NK-92 (cell line): ENCODE measurements around the gene TM4SF20.

Source experiments
- DNase-seq: peaks from one replicate; lab custom pipeline; 2025; ENCODE audit not compliant: unreplicated experiment; lab: John Stamatoyannopoulos, UW

TM4SF20 gene, protein sequence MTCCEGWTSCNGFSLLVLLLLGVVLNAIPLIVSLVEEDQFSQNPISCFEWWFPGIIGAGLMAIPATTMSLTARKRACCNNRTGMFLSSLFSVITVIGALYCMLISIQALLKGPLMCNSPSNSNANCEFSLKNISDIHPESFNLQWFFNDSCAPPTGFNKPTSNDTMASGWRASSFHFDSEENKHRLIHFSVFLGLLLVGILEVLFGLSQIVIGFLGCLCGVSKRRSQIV

DNA sequence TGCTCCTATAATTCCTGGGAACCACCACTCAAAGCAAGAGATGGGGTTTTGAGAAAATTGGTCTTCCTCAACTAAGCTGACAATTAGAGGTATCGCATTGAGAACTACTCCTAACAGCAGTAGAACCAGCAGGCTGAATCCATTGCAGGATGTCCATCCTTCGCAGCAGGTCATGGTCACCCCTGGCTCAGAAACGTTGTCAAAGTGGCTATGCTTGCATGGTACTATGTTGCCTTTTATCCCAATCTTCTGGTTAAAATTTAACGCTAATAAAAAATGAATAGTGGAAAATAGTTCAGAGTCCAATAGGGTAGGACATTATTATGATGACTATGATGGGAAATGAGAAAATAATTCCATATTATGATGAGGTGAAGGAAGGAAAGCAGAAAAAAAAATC lies at the start of gene TM4SF20:
Gene TM4SF20, minus strand, starts transcription at position 212 of the 400 bp plus-strand sequence. Its CDS starts 38 bp downstream, at position 174.
- no peak for DNase-seq

DNA sequence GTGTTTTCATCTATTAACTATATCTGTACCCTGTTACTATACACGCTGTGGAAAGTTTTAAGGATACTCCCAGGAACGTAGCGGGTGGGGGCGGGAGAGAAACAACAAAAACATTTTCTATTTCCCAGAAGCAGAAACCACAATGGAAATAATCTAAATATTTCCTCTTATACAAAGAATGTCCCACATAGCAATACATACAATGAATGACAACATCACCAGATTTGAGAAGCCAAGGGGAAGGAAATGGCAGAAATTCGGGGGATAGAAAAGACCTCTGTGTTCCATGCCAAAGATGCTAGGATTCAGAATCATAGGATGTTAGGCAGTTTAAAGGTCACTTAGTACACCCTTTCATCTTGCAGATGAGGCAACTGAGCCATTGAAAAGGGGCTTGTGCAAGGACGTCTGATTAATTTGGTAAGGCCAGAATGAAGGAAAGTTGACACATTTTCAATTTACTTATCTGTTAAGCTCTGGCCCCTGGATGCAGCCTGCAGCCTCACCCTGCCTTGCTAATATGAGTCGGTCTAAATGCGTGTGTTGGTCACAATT lies 49.7 kb upstream of the TM4SF20 start:
- DNase-seq, result no peak

DNA sequence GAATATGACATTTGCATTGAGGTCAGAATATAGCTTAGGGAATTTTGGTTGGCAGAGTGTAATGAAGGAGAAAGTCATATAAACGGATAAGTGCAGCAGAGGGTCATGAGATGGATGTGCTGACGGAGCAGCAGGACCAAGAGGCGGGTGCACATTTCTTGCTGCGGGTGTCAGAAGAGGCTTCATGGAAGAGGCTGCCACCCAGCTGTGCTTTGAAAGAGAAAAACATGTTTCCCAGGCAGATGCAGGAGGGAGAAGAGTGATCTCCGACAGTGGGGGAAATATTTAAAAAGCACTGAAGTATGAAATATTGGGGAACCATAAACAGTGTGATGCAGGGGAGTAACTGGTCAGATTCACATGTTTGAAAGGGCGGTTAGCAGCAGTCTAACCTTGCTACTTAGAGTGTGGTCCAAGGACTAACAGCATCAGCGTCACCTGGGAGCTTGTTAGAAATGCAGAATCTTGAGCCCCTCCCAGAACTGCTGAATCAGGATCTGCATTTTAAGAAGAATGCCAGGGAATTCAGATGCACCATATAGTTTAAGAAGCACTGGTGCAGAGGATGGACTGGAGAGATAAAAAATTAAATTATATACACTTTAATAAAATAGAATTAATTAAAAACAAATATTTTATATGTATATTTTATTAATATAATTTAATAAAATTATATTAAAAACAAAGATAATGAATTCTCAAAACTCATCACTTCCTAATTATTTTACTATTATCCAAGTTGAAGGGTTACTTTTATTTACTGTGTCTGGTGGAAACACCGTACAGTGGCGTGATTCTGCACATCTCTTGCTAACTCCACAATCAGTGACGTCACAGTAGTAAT lies 44.8 kb upstream of the TM4SF20 start:
- DNase-seq, result no peak

DNA sequence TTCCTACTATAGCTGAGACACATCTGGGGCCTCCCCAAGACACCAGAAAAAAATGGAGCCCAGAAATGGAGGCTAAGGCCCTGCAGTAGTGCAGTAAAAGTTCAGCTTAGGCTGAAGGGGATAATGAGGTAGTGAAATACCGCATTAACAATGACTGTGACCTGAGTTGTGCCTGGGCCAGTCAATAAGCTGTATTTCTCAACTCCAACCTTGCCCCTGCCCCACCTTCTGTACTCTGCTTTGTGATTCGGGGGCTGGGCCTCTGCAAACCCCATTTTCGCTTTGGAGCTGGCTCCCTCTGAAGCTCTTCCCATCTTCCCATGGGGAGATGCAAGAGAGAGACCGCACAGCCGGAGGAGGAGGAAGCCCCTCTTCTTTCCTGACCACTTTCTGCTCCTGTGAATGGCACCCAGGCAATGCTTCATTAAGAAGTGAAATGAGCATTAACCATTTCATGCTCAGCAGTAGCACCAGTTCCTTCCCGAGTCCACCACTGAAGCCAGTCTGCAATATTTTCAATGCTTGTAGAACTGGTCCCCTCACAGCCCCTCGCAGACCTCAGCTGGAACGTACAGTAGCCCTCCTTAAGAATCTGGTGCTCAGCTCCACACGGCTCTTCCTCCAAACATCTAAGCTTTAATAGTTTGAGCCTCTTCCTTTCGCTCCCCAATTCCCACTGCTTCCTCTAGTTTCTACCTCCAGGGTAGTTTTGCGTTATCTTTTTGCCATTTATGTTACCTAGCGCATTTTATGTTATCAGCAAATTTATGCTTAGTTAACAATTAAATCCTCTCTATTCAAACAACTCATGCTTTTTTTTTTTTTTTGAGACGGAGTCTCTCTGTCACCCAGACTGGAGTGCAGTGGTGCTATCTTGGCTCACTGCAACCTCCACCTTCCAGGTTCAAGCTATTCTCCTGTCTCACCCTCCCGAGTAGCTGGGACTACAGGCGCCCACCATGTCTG lies 41.3 kb upstream of the TM4SF20 start:
- DNase-seq, result no peak

DNA sequence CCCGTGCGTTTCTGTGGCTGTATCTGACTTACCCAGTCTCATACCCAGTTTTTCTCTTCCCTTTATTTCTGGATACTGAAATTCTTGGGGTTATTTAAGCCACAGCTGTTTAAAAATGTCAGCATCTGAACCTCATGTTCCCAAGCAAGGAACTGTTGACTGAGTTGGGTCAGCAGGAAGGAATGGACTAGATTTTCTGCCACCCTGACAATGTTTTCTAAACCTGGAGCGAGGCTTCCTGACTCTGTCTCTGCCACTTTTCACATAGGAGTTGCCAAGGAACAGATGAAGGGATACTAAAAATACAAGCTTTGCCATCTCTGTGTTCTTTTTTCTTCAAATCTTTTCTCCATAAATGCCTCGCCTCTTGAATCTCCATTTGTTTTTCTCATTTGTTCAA lies 37.6 kb upstream of the TM4SF20 start:
- DNase-seq, result no peak

DNA sequence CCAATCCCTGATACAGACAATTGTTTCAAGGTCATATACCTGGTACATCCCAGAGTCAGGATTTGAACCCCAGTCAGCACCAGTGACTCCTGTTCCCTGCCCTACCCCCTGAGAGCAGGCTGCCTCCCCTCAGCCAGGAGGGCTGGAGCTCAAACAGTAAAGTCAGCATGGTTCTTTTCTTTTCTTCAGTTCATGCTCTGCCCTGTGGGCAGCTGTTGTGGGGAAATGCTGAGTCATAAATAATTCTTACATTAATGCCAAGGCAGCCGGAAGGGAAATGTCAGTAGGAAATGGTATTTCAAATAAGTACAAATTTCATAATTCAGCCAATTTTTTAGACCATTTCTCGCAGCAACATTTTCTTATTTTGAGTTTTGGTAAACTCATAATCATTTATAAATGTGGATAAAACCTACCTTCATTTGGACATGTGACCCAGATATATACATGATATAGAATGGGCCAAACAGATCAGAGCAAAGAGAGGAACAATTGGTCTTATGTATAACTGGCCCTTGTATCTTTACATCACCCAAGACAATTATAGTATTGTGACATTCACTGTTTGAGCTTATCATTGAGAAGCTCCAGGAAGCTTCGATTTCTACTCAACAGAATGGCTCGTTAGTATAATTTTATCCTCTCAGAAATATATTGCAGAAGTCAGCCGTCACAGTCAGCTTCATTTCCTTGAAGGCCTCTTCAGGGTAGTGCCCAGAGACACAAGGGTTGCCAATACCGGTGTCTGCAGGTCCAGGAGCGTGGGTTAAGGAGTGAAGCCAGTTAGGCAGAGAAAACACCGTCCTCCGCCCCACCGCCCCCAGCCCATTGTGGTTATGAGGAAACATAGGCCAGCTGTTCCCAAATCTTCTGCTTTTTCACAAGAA lies 36.7 kb upstream of the TM4SF20 start:
- DNase-seq, result no peak

DNA sequence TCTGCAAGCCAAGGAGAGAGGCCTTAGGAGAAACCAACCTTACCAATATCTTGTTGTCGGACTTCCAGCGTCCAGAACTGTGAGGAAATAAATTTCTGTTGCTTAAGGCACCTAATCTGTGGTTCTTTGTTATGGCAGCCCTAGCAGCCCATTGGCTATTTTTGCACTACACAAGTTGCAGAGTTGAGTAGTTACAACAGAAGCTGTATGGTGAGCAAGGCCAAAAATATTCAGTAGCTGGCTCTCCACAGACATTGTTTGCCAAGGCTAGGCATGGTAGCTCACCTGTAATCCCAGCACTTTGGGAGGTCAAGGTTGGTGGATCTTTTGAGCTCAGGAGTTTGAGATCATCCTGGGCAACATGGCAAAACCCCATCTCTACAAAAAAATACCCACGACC lies 35.7 kb upstream of the TM4SF20 start:
- no peak for DNase-seq

DNA sequence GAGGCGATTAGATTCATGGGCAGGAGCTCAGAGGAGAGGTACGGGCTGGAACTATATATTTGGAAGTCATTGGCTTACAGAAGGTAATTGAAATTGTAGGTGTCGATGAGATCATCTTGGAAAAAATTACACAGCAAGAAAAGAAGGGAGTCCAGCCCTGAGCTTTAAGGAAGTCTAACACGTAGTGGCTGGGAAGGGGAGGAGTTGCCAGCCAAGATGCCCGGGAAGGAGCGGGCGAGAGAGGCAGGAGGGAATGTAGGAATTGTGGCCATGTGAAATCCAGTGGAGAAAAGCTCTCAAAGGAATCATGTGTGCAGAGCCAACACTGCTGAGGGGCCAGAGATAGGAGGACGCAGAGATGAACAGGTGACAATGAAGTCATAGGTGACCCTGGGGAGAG lies 34.3 kb upstream of the TM4SF20 start:
- no peak for DNase-seq

DNA sequence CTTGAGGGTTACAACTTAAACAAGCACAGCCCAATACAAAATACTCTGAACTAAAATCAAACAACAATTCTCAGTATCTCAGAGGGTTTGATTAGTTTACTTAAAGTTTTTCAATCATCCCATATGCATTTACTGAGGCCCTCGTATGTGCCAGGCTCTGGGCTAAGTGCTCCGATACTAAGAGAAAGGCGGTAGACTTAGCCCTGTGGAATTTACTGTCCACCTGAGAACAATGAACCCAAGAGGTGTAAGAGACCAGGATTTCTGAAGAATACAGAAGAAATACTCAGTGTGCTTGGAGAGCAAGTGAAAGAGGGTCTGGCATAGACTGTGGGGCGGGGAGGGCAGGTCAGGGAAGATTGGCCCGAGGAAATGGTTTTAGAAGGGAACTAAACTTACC lies 33.8 kb upstream of the TM4SF20 start:
- DNase-seq, result no peak

DNA sequence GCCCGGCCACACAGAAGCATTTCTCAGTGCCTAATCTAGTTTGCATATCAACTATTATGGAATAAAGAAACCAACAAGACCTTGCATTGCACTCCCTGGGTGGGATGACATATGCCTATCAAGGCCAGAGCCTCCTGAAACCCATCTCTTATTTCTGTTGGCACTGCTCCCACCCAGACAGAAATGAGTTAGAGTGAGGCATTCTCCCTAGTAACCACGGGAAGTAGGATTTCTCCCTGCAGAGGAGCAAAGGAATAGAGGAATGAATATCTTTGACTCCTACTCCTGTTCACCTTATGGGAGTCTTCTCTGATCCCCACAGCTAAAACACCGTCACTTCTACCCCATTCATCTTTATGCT lies 32.9 kb upstream of the TM4SF20 start:
- no peak for DNase-seq

DNA sequence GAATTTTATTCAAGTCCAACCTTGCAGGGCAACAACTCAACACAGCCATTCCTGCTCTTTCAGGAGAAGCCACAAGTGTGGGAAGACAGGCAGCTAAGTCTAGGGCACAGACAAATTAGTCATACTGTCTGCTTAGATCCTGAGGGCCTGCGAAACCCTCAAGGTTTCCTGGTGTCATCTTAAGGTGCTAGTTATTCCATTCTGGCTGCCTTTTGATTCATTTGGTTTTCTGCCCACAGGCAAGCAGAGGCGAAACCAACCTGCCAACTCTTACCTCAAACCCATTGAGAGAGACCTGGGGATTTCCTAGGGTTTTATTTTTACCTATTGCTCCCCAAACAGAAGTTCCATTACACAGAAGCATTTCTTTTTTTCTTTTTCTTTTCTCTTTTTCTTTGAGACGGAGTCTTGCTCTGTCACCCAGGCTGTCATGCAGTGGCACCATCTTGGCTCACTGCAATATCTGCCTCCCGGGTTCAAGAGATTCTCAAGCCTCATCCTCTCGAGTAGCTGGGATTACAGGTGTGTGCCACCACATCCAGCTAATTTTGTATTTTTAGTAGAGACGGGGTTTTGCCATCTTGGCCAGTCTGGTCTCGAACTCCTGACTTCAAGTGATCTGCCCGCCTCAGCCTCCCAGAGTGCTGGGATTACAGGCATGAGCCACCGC lies 32.3 kb upstream of the TM4SF20 start:
- no peak for DNase-seq

DNA sequence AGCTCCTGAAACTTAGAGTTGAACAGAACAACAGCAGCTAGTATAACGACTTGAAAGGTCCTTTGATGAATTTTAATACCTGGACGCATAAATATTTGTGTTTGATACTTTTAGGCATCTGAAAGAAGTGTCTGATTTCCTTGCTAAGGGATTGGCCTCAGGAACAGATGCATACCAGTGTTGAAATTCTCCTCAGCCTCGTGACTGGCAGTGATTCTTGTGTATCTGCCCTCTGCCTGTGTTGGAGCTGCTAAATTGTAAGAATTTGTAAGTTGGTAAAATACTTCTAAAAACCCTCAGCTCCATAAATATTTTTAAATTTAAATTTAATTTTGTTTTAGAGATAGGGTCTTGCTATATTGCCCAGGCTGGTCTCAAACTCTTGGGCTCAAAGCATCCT lies 31.1 kb upstream of the TM4SF20 start:
- no peak for DNase-seq

DNA sequence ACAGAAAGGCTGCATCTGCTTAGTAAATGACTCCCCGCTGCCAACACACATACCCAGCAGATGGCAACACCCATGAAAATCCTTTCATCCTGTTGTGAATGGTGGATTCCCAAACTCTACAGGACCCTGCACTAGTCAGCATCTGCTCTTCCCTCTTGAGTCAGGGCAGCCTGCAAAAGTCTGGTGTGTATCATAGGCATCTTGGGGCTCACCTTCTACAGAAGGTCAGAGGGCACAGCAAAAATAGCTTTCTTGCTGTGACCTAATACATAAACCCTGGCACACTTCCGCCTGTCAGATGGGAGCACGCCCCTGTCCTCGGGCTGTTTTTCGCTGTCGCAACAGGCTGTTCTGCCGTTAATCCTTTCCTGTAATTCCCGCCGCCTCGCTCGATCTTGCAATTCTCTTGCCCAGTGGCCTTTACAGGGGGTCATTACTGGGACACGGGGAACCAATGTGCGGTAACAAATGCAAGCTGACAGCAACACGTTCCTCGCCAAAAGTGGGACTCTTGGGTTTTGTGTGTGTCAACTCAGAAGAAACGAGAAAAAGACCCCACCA lies 28.6 kb upstream of the TM4SF20 start:
- no peak for DNase-seq

DNA sequence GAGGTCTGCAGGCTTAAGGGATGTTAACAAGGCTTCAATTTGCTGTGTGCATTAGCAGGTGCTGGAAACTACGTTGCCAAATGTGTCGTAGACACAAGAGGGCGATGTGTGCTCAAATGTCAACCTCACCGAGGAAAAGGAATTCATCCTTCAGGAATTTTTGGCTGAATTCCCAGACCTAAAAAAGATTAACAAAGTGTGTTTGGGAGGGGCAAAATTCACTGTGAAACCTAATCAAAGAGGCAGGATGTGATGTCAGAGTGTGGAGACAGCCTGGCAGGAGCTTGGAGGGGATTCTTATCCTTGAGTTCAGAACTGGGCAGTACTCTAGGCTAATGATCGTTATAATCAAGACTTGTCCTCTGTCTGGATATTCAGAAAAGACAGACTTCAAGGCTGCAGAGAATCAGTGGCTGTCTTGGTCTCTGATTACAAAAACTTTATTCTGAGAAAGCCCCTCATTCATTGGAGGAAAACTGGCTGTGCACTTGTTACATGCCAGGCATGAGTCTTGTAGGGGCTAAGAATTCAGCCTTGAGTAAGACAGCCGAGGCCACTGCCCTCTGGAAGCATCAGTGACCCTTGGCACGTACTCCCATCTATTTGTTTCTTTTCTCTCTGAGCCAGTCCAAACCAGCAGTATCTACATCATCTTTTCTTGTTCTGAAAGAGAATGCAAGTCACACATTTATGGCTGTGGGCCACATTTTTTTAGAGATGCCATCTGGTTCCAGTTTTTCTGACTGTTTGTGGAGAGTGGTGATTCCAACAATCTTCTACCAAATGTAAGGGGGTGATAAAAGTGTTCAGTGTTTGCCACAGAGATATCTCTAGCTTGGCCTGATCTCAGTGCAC lies 27.3 kb upstream of the TM4SF20 start:
- DNase-seq, result no peak

DNA sequence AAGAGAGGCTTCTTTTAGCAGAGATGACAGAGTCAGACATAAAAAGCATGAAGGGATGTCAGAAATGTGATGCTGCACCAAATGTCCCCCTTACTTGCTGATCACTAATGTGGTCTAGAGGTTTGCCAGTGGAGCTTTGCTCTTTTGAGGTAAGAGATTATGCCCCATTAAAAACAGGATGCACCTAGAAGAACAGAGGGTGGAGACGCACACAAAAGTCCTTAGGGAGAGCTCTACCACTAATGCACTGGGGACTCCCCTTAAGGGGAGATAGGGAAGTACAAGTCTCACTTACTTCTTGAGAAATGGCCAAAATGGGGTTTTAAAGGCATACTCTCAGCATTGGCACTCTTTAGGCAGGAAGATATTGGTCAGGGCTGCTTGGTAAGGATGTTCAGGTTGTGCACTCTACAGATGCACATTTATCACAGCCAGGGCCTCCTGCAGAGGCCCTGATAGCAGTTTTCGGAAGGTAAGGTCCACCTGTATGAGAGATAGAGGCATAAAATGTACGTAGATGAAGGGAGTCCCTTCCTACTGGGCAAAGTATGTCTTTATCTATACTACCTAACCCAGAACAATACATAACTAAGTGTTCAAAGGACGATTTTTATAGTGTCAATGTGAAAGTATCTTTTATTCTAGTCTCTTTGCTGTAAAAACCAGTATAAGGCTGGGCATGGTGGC lies 25.6 kb upstream of the TM4SF20 start:
- DNase-seq, result no peak

DNA sequence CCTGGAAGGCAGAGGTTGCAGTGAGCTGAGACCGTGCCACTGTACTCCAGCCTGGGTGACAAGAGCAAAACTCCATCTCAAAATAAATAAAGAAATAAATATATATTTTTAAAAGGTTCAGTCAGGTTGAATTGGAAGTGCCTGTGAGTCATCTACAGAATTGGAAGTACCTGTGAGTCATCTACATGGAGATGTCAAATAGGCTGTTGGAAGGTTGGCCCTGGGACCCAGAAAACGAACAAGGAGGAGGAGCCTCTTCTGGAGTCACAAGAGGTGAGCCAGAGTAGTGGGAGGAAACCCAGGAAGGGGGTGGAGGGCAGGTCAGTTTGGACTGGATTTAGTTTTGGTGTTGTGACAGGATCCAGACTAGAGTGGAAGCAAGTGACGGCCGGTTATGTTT lies 23.9 kb upstream of the TM4SF20 start:
- DNase-seq, result no peak

DNA sequence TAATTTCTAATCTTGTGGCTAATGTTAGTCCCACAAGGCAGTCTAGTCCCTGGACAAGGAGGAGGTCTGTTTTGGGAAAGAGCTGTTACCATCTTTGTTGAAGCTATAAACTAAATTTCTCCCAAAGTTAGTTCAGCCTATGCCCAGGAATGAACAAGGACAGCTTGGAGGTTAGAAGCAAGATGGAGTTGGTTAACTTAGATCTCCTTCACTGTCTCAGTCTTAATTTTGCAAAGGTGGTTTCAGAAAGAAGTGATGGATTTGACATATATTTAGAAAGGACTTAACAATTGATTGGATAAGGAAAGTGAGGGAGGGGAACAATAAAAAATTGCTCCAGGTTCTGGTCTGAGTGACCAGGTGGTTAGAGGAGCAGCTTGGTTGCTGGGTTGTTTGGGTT lies 23.2 kb upstream of the TM4SF20 start:
- DNase-seq, result no peak

DNA sequence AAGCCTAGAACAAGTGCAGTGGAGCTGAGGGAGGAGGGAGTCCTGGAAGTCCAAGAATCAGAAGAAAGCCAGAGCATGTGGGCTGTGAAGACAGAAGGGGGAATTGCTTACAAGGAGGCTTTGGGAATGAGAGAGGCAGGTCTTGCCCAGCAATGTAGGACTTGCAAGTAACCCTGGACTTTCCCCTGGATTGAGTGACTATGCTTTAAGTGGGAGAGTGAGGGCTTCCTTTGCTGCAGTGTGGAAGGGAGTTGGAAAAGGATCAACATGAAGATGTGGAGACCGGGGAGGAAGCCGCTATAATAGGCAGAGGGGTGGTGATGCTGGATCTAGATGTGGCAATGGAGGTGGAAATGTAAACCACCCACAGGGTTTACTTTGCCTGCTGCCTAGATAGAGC lies 22.4 kb upstream of the TM4SF20 start:
- no peak for DNase-seq
